ENCODE measurements around the gene UCK1.

The UCK1 gene

GRCh38 chr9:131530920-131531832 is at the start of gene UCK1:
Gene UCK1, minus strand, starts transcription at chr9:131531263. Its CDS starts 89 bp downstream, at chr9:131531174.
- peak; percentile 28 for DNase-seq

- DNase-seq = no peak
These were observed 49.3 kb upstream of the UCK1 start for GRCh38 chr9:131580358-131580757.

GRCh38 chr9:131579789-131580211 is 48.7 kb upstream of the UCK1 start:
- no peak for DNase-seq

- DNase-seq = no peak
These were observed 47.9 kb upstream of the UCK1 start for GRCh38 chr9:131578731-131579504.

GRCh38 chr9:131578021-131578420 is 47.0 kb upstream of the UCK1 start:
- no peak for DNase-seq

GRCh38 chr9:131577005-131578000 is 46.2 kb upstream of the UCK1 start:
- no peak for DNase-seq

- DNase-seq = no peak
These were observed 45.1 kb upstream of the UCK1 start for GRCh38 chr9:131575946-131576853.

- DNase-seq = no peak
These were observed 43.9 kb upstream of the UCK1 start for GRCh38 chr9:131574730-131575640.

- DNase-seq = no peak
These were observed 36.8 kb upstream of the UCK1 start for GRCh38 chr9:131567910-131568309.

GRCh38 chr9:131566158-131566557 is 35.1 kb upstream of the UCK1 start:
- no peak for DNase-seq

GRCh38 chr9:131565369-131565768 is 34.3 kb upstream of the UCK1 start:
- DNase-seq = no peak

GRCh38 chr9:131562032-131562959 is 31.2 kb upstream of the UCK1 start:
- no peak for DNase-seq

GRCh38 chr9:131559421-131560000 is 28.4 kb upstream of the UCK1 start:
- no peak for DNase-seq

- no peak for DNase-seq
These were observed 26.9 kb upstream of the UCK1 start for GRCh38 chr9:131557855-131558548.

GRCh38 chr9:131555841-131556673 is 25.0 kb upstream of the UCK1 start:
- no peak for DNase-seq

- DNase-seq = no peak
These were observed 23.8 kb upstream of the UCK1 start for GRCh38 chr9:131554843-131555351.

Measured in NCI-H1417 treated with DMSO at 0.1 percent for 48 hours (cell line).